Stomach (tissue), 9 donors: ENCODE measurements around the gene CEP70. TPM values are rescaled to one million over a fixed set of nuclear protein-coding genes. Genes with fewer than 3 reads are reported as not detected.
"Not testable (repeated sequence)": the region's sequence is repeated elsewhere in the genome, so short reads cannot be mapped to it uniquely, and the experiment has no call there.

ENCODE experiments used
- DNase-seq, 2 donors: peaks; one replicate each; pipeline versions ENCODE4 v3.0.0 to v3.0.0-alpha.2; 2013 to 2019
- H3K27ac ChIP-seq, 5 donors: fragments of 200-600 bp in 4 of 5; sonication (generic) in 4 of 5; one replicate each; pipeline ENCODE4 v1.5.1; 2013 to 2019; ENCODE audit warnings: mild to moderate bottlenecking in 1 of 5, moderate library complexity in 1 of 5
- H3K27me3 ChIP-seq, 3 donors: fragments of 200-600 bp; sonication (generic); one replicate each; pipeline ENCODE4 v1.5.1; 2017 to 2019; ENCODE audit warnings: mixed run types in 1 of 3
- H3K36me3 ChIP-seq, 4 donors: fragments of 200-600 bp; sonication (generic); 1 replicate in 3 of 4; 2 replicates in 1 of 4; pipeline ENCODE4 v1.5.1; 2016 to 2019
- H3K4me1 ChIP-seq, 4 donors: fragments of 200-600 bp; sonication (generic); one replicate each; pipeline ENCODE4 v1.5.1; 2016 to 2019
- H3K4me3 ChIP-seq, 4 donors: fragments of 200-600 bp; sonication (generic) in 3 of 4; one replicate each; pipeline ENCODE4 v1.5.1; 2016 to 2019; ENCODE audit warnings: mild to moderate bottlenecking in 1 of 4
- H3K9me3 ChIP-seq, 4 donors: fragments of 200-600 bp; sonication (generic); one replicate each; pipeline ENCODE4 v1.5.1; 2016 to 2019
- EP300 ChIP-seq: sonication (generic); formaldehyde crosslinking; IDR thresholded peaks from one replicate; pipeline ENCODE4 v1.6.1; 2017; ENCODE audit warnings: antibody characterized with exemption
- POLR2A ChIP-seq, 4 donors: fragments of 450-650 bp; IDR thresholded peaks; one replicate each; pipeline ENCODE4 v1.6.1; 2016; ENCODE audit warnings: antibody characterized with exemption in 4 of 4, control low read depth in 2 of 4, mild to moderate bottlenecking in 1 of 4, moderate library complexity in 1 of 4
- POLR2AphosphoS5 ChIP-seq, 3 donors: sonication (generic); formaldehyde crosslinking; IDR thresholded peaks; one replicate each; pipeline ENCODE4 v1.6.1; 2016; ENCODE audit warnings: antibody characterized with exemption in 3 of 3
- WGBS, 5 donors: extraction: QIAGEN DNeasy Blood & Tissue Kit in 3 of 5; methylation state at CpG; one replicate each; pipeline versions ENCODE4 v1.1.5 to v1.1.7; 2013 to 2018; 5-methylcytosine and 5-hydroxymethylcytosine counted together
- intact Hi-C: fragments of 100-400 bp; cut with DNase I; formaldehyde crosslinking; loops from one replicate; pipeline ENCODE4 v1.15.1; 2023; ENCODE audit warnings: low total_unique reads
- polyA plus RNA-seq, 3 donors: library from polyadenylated mRNA; stranded (reverse); fragments of 200-250 nt; gene quantifications; one replicate each; pipeline ENCODE4 v1.2.3, GENCODE V29; 2013
- total RNA-seq, 5 donors: library from RNA; depleted of rRNA; stranded (reverse); fragments of >200 nt; gene quantifications; one replicate each; pipeline versions ENCODE4 v1.1.0 to v1.2.3, GENCODE V29; 2014 to 2016
- TF ChIP-seq, protein P1 (sequence below), 7 experiments: fragments of 450-650 bp in 4 of 7; fragments of 200-600 bp in 3 of 7; sonication (generic) in 3 of 7; IDR thresholded peaks; one replicate each; pipeline ENCODE4 v1.5.1; 2016 to 2019; ENCODE audit warnings: antibody characterized with exemption in 7 of 7, control low read depth in 2 of 7, mild to moderate bottlenecking in 1 of 7
- donor health status: healthy with polysubstance abuse.
- donor health status: Bipolar disorder and iron deficiency.
- donor health status: healthy.

CEP70 gene
- total and polyA plus RNA-seq, 8 donors, result 10.5 to 58.3 (median 17.2) TPM

DNA sequence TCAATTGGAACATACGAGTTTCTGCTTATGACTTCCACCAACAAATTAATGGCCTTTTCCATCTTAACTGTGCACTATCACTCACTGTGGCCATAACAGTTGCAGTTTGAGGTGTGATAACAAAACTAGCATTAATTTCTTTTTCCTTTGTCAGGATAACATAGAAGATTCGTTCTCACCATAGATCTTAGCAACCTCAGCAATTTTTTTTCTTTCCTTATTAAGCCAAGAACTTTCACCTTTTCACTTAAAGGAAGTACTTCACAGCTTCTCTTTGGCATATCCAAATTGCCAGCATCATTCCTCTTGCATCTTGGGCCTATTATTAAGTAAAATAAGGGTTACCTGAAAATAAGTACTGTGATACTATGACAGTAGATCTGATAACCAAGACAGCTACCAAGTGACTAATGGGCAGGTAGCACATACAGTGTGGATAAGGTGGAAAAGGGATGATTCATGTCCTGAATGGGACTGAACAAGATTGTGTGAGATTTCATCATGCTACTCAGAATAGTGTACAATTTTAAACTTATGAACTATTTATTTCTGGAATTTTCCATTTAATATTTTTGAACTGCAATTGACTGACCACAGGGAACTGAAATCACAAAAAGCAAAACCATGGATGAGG lies 46.6 kb downstream of the CEP70 start:
- TF ChIP-seq POLR2A (IDR thresholded peaks at IDR 0.05), result no peak
- TF ChIP-seq EP300, result no peak
- TF ChIP-seq, protein P1, sequence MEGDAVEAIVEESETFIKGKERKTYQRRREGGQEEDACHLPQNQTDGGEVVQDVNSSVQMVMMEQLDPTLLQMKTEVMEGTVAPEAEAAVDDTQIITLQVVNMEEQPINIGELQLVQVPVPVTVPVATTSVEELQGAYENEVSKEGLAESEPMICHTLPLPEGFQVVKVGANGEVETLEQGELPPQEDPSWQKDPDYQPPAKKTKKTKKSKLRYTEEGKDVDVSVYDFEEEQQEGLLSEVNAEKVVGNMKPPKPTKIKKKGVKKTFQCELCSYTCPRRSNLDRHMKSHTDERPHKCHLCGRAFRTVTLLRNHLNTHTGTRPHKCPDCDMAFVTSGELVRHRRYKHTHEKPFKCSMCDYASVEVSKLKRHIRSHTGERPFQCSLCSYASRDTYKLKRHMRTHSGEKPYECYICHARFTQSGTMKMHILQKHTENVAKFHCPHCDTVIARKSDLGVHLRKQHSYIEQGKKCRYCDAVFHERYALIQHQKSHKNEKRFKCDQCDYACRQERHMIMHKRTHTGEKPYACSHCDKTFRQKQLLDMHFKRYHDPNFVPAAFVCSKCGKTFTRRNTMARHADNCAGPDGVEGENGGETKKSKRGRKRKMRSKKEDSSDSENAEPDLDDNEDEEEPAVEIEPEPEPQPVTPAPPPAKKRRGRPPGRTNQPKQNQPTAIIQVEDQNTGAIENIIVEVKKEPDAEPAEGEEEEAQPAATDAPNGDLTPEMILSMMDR (IDR thresholded peaks at IDR 0.05), result no peak
- no peak for TF ChIP-seq POLR2AphosphoS5 (IDR thresholded peaks at IDR 0.05)
- H3K36me3 ChIP-seq, result peaks cover 38 to 92% (median 78%) of the 10 kb centered on the region in 4 donors
- no peak overlapping the region for H3K4me3 ChIP-seq
- 93 to 100% (median 93%) methylated on average over 2 of the region's 2 CpGs for WGBS, 5 donors
- no peak overlapping the region for H3K27ac ChIP-seq
- no peaks in the 10 kb centered on the region for H3K27me3 ChIP-seq
- no peaks in the 10 kb centered on the region for H3K4me1 ChIP-seq
- no peak for DNase-seq
- intact Hi-C loops, result no loop called here
- H3K9me3 ChIP-seq, result peaks cover 8 to 76% (median 40%) of the 10 kb centered on the region in 4 donors

GRCh38 chr3:138544546-138544945 lies 49.5 kb downstream of the CEP70 start:
- no peak overlapping the region for H3K27ac ChIP-seq
- DNase-seq, result no peak
- no peaks in the 10 kb centered on the region for H3K4me1 ChIP-seq
- intact Hi-C loops, result no loop called here
- H3K9me3 ChIP-seq, result peaks cover 22 to 91% (median 60%) of the 10 kb centered on the region in 4 donors
- H3K36me3 ChIP-seq, result peaks cover 40 to 98% (median 94%) of the 10 kb centered on the region in 4 donors
- H3K27me3 ChIP-seq, result no peaks in the 10 kb centered on the region
- H3K4me3 ChIP-seq, result no peak overlapping the region
- WGBS, 5 donors, result 91 to 100% (median 97%) methylated on average over 1 of the region's 1 CpG
- TF ChIP-seq POLR2AphosphoS5 (IDR thresholded peaks at IDR 0.05) (no peak), POLR2A (IDR thresholded peaks at IDR 0.05) (no peak), EP300 (no peak)
- TF ChIP-seq, protein P1 (IDR thresholded peaks at IDR 0.05), result no peak

DNA sequence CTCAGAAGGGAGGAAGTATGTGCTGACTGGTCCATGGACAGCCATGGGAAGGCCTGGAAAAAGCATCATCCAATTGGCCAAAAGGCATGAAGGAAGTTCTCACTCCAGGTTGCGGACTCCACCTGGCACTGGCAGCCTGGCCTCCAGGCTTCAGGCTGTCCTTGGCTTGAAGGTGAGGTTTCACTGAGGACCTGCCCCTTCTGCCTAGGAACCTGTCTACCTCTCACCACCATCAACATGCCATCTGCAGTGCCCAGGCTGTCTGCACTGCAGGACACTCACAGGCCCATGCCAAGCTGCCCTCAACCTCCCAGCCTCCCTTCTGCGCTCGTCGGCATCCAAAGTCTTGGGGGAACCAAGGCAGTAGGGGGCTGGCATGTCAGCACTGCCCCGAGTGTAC lies 51.1 kb downstream of the CEP70 start:
- peaks cover 22 to 78% (median 57%) of the 10 kb centered on the region in 4 donors for H3K9me3 ChIP-seq
- H3K27me3 ChIP-seq, result no peaks in the 10 kb centered on the region
- no peaks in the 10 kb centered on the region for H3K4me1 ChIP-seq
- no peak overlapping the region for H3K27ac ChIP-seq
- no peak overlapping the region for H3K4me3 ChIP-seq
- peaks cover 31 to 97% (median 85%) of the 10 kb centered on the region in 4 donors for H3K36me3 ChIP-seq
- WGBS, 5 donors, result 94 to 99% (median 98%) methylated on average over 4 to 5 of the region's 5 CpGs
- DNase-seq, result no peak
- intact Hi-C loops, result no loop called here
- TF ChIP-seq EP300, result no peak
- TF ChIP-seq POLR2A (IDR thresholded peaks at IDR 0.05), result no peak
- no peak for TF ChIP-seq POLR2AphosphoS5 (IDR thresholded peaks at IDR 0.05)
- TF ChIP-seq, protein P1 (IDR thresholded peaks at IDR 0.05), result no peak

DNA sequence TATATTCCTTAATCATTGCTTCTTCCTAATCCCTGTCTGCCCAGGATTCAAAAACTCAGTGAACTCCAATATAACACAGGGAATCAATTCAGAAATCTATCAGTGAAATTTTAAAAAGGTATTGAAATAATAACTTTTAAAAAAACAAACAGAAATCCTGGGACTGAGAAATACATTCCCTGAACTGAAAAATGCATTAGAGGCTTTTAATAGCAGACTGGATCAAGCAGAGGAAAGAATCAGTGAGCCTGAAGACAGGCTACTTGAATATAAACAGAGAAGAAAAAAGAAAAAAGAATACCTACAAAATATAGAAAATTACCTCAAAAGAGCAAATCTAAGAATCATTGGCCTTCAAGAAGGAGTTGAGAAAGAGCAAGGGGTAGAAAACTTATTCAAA lies 54.7 kb downstream of the CEP70 start:
- no peak overlapping the region for H3K4me3 ChIP-seq
- H3K27ac ChIP-seq, result no peak overlapping the region
- no peaks in the 10 kb centered on the region for H3K27me3 ChIP-seq
- intact Hi-C loops, result no loop called here
- H3K9me3 ChIP-seq, result peaks cover 14 to 46% (median 35%) of the 10 kb centered on the region in 4 donors
- H3K36me3 ChIP-seq, result peaks cover 18 to 68% (median 52%) of the 10 kb centered on the region in 4 donors
- TF ChIP-seq, protein P1 (IDR thresholded peaks at IDR 0.05), result no peak
- TF ChIP-seq POLR2AphosphoS5 (IDR thresholded peaks at IDR 0.05) (no peak), POLR2A (IDR thresholded peaks at IDR 0.05) (no peak), EP300 (no peak)
- H3K4me1 ChIP-seq, result no peaks in the 10 kb centered on the region
- no peak for DNase-seq

DNA sequence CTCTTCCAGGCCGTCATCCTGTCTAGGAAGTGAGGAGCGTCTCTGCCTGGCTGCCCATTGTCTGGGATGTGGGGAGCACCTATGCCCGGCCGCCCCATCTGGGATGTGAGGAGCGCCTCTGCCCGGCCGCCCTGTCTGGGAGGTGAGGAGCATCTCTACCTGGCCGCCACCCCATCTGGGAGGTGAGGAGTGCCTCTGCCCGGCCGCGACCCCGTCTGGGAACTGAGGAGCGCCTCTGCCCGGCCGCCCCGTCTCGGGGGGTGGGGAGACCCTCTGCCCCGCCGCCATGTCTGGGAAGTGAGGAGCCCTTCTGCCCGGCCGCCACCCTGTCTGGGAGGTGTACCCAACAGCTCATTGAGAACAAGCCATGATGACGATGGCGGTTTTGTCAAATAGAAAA lies 72.6 kb downstream of the CEP70 start:
- H3K4me1 ChIP-seq, H3K27me3 ChIP-seq, H3K27ac ChIP-seq, DNase-seq, intact Hi-C loops, H3K4me3 ChIP-seq: not testable (repeated sequence)
- Histone ChIP-seq H3K36me3 (peaks cover 10 to 48% (median 40%) of the 10 kb centered on the region in 4 donors), H3K9me3 (peaks cover 0 to 26% (median 12%) of the 10 kb centered on the region in 4 donors)
- WGBS, 5 donors, result 96 to 98% (median 97%) methylated on average over 17 to 23 of the region's 23 CpGs
